CD14-positive monocyte (primary cell): Measurements from ENCODE around the gene GRID2. TPM values are rescaled to one million over a fixed set of nuclear protein-coding genes. Genes with fewer than 3 reads are reported as not detected.

Source experiments
- DNase-seq, 3 donors: peaks; one replicate each; pipeline ENCODE4 v3.0.0-alpha.2; 2011 to 2022
- H2AFZ ChIP-seq: 2 replicates; pipeline ENCODE4 v1.6.0; 2012; ENCODE audit warnings: mild to moderate bottlenecking, low read depth, low read length, inconsistent platforms; ENCODE audit not compliant: insufficient read depth, poor library complexity, severe bottlenecking
- H3K27ac ChIP-seq, 2 donors: 1 replicate in 1 of 2; 2 replicates in 1 of 2; pipeline ENCODE4 v1.5.1; 2012 to 2013; ENCODE audit warnings: low read length in 2 of 2, control low read depth in 1 of 2, inconsistent platforms in 1 of 2, low read depth in 1 of 2, mild to moderate bottlenecking in 1 of 2
- H3K27me3 ChIP-seq, 2 donors: one replicate each; pipeline versions ENCODE4 v1.6.0 to v1.6.1; 2011 to 2013; ENCODE audit warnings: low read length in 2 of 2; ENCODE audit not compliant: control insufficient read depth in 2 of 2, insufficient read depth in 2 of 2
- H3K36me3 ChIP-seq, 2 donors: replicated peaks in 1 of 2; 1 replicate in 1 of 2; 2 replicates in 1 of 2; pipeline versions ENCODE4 v1.5.1 to v1.6.1; 2012 to 2013; ENCODE audit warnings: low read length in 2 of 2, control low read depth in 1 of 2, inconsistent platforms in 1 of 2, mild to moderate bottlenecking in 1 of 2; ENCODE audit not compliant: insufficient read depth in 2 of 2, control insufficient read depth in 1 of 2
- H3K4me1 ChIP-seq, 2 donors: 1 replicate in 1 of 2; 2 replicates in 1 of 2; pipeline versions ENCODE4 v1.5.1 to v1.6.1; 2012 to 2013; ENCODE audit warnings: low read length in 2 of 2, control low read depth in 1 of 2, inconsistent platforms in 1 of 2, mild to moderate bottlenecking in 1 of 2, moderate library complexity in 1 of 2; ENCODE audit not compliant: insufficient read depth in 2 of 2, control insufficient read depth in 1 of 2
- H3K4me2 ChIP-seq: replicated peaks from 2 replicates; pipeline ENCODE3; 2012; ENCODE audit warnings: low read length, moderate library complexity, mild to moderate bottlenecking; ENCODE audit not compliant: poor library complexity, severe bottlenecking; ENCODE audit errors: extremely low read depth
- H3K4me3 ChIP-seq, 3 experiments: fragments of 200-600 bp in 1 of 3; sonication (generic) in 1 of 3; replicated peaks in 1 of 3; 1 replicate in 2 of 3; 2 replicates in 1 of 3; pipeline ENCODE4 v1.5.1; 2011 to 2013; ENCODE audit warnings: low read length in 3 of 3, mild to moderate bottlenecking in 3 of 3, control low read depth in 2 of 3, low read depth in 2 of 3, inconsistent platforms in 1 of 3, moderate library complexity in 1 of 3
- H3K79me2 ChIP-seq: 2 replicates; pipeline ENCODE4 v1.6.0; 2012; ENCODE audit warnings: mild to moderate bottlenecking, control low read depth, inconsistent platforms, low read length, moderate library complexity; ENCODE audit not compliant: insufficient read depth
- H3K9ac ChIP-seq: 2 replicates; pipeline ENCODE4 v1.6.0; 2017; ENCODE audit warnings: low read length, mild to moderate bottlenecking; ENCODE audit not compliant: insufficient read depth, poor library complexity, severe bottlenecking
- H3K9me3 ChIP-seq, 2 donors: replicated peaks in 1 of 2; 1 replicate in 1 of 2; 2 replicates in 1 of 2; pipeline versions ENCODE4 v1.5.1 to v1.6.1; 2012 to 2013; ENCODE audit warnings: low read length in 2 of 2, control low read depth in 1 of 2; ENCODE audit not compliant: control insufficient read depth in 1 of 2, insufficient read depth in 1 of 2
- H4K20me1 ChIP-seq: 2 replicates; pipeline ENCODE4 v1.6.0; 2012; ENCODE audit warnings: mild to moderate bottlenecking, low read length, control low read depth, moderate library complexity; ENCODE audit not compliant: insufficient read depth
- H3K27ac Mint-ChIP-seq, 7 donors: one replicate each; pipeline ENCODE4 v1.8.0; 2020; ENCODE audit warnings: mild to moderate bottlenecking in 7 of 7, mixed read lengths in 7 of 7, moderate library complexity in 6 of 7, inconsistent platforms in 2 of 7
- H3K27me3 Mint-ChIP-seq, 3 donors: one replicate each; pipeline ENCODE4 v1.8.0; 2021 to 2022; ENCODE audit warnings: low read depth in 3 of 3, mild to moderate bottlenecking in 3 of 3, mixed read lengths in 3 of 3, moderate library complexity in 3 of 3, inconsistent platforms in 1 of 3
- H3K36me3 Mint-ChIP-seq, 2 donors: one replicate each; pipeline ENCODE4 v1.8.0; 2020; ENCODE audit warnings: mixed read lengths in 2 of 2, inconsistent platforms in 1 of 2, mild to moderate bottlenecking in 1 of 2
- H3K4me1 Mint-ChIP-seq: one replicate; pipeline ENCODE4 v1.8.0; 2020; ENCODE audit warnings: mild to moderate bottlenecking, mixed read lengths
- H3K4me3 Mint-ChIP-seq, 2 donors: one replicate each; pipeline ENCODE4 v1.8.0; 2020; ENCODE audit warnings: mild to moderate bottlenecking in 2 of 2, mixed read lengths in 2 of 2, moderate library complexity in 1 of 2
- H3K9me3 Mint-ChIP-seq, 7 donors: one replicate each; pipeline ENCODE4 v1.8.0; 2020 to 2022; ENCODE audit warnings: mixed read lengths in 7 of 7, mild to moderate bottlenecking in 6 of 7, moderate library complexity in 6 of 7, inconsistent platforms in 2 of 7
- CTCF ChIP-seq: fragments of 200-600 bp; IDR thresholded peaks from one replicate; pipeline ENCODE4 v1.8.0; 2022; ENCODE audit warnings: antibody characterized with exemption, mild to moderate bottlenecking
- WGBS: methylation state at CpG from one replicate; pipeline ENCODE4 v1.1.5; 2013; ENCODE audit warnings: missing lambda C conversion rate; ENCODE audit not compliant: insufficient coverage; 5-methylcytosine and 5-hydroxymethylcytosine counted together
- intact Hi-C, 2 donors: fragments of 100-400 bp; cut with micrococcal nuclease; formaldehyde crosslinking; loops; one replicate each; pipeline versions ENCODE4 v1.15.0 to v1.15.1; 2023
- polyA plus RNA-seq, 3 donors: library from polyadenylated mRNA; depleted of rRNA in 1 of 3; unstranded in 2 of 3; stranded (reverse) in 1 of 3; fragments of 300-500 nt in 2 of 3; fragments of >200 nt in 1 of 3; fragmentation: Illumina TruSeq in 2 of 3; gene quantifications; 1 replicate in 2 of 3; 2 replicates in 1 of 3; pipeline ENCODE4 v1.2.3, GENCODE V29; 2012 to 2021

GRID2 gene
- polyA plus RNA-seq, 3 donors: not detected

GRCh38 chr4:92279296-92279695 lies 24.5 kb upstream of the GRID2 start:
- no peak overlapping the region for H3K4me2 ChIP-seq
- Mint-ChIP-seq H3K36me3 (no peaks in the 10 kb centered on the region), H3K27me3 (peaks cover 0 to 5% (median 0%) of the 10 kb centered on the region in 3 donors), H3K27ac (no peak overlapping the region), H3K4me3 (no peak overlapping the region), H3K4me1 (no peaks in the 10 kb centered on the region), H3K9me3 (peaks cover 0 to 10% (median 2%) of the 10 kb centered on the region in 7 donors)
- no peak overlapping the region for H3K4me3 ChIP-seq
- no peaks in the 10 kb centered on the region for H3K27me3 ChIP-seq
- intact Hi-C loops: no loop called here
- no peaks in the 10 kb centered on the region for H3K79me2 ChIP-seq
- H2AFZ ChIP-seq: no peak overlapping the region
- no peak overlapping the region for H3K27ac ChIP-seq
- no peaks in the 10 kb centered on the region for H3K9me3 ChIP-seq
- DNase-seq: no peak
- H4K20me1 ChIP-seq: no peaks in the 10 kb centered on the region
- H3K9ac ChIP-seq: no peak overlapping the region
- no peak for TF ChIP-seq CTCF
- WGBS: no CpG with 5 or more reads among the region's 1 CpG
- no peaks in the 10 kb centered on the region for H3K36me3 ChIP-seq
- no peaks in the 10 kb centered on the region for H3K4me1 ChIP-seq

- Histone ChIP-seq H3K27me3 (peaks cover 14 to 28% of the 10 kb centered on the region in 2 donors), H3K4me1 (no peaks in the 10 kb centered on the region), H4K20me1 (no peaks in the 10 kb centered on the region), H2AFZ (no peak overlapping the region), H3K4me2 (no peak overlapping the region), H3K27ac (no peak overlapping the region), H3K9me3 (no peaks in the 10 kb centered on the region), H3K36me3 (no peaks in the 10 kb centered on the region), H3K79me2 (no peaks in the 10 kb centered on the region), H3K9ac (no peak overlapping the region), H3K4me3 (no peak overlapping the region)
- no peak for TF ChIP-seq CTCF
- peaks cover 0 to 4% (median 2%) of the 10 kb centered on the region in 7 donors for H3K9me3 Mint-ChIP-seq
- H3K27me3 Mint-ChIP-seq: peaks cover 19 to 28% (median 23%) of the 10 kb centered on the region in 3 donors
- peaks cover 3% of the 10 kb centered on the region for H3K4me1 Mint-ChIP-seq
- intact Hi-C loops: no loop called here
- H3K4me3 Mint-ChIP-seq: no peak overlapping the region
- H3K36me3 Mint-ChIP-seq: no peaks in the 10 kb centered on the region
- no peak for DNase-seq
- H3K27ac Mint-ChIP-seq: no peak overlapping the region
Measured at GRCh38 chr4:92299152-92299551, 4.6 kb upstream of the GRID2 start.
